Activated T-cell treated with anti-CD3 and anti-CD28 coated beads, Interleukin-2, amount 50 U/mL, for 48 hours (primary cell): Measurements from ENCODE around the gene GATAD2B.
"Not testable (repeated sequence)": the region's sequence is repeated elsewhere in the genome, so short reads cannot be mapped to it uniquely, and the experiment has no call there.

Experiments used
- DNase-seq, 2 experiments: peaks; one replicate each; pipeline ENCODE4 v3.0.0-alpha.2; 2020

Gene GATAD2B

GRCh38 chr1:153882296-153882912, 40.4 kb downstream of the GATAD2B start:
- no peak for DNase-seq

GRCh38 chr1:153881751-153882150, 41.0 kb downstream of the GATAD2B start:
- DNase-seq, result no peak

- peak; percentile 36 to 38 for DNase-seq
Observed at GRCh38 chr1:153880962-153881361, 41.8 kb downstream of the GATAD2B start.

GRCh38 chr1:153880024-153880423, 42.7 kb downstream of the GATAD2B start:
- DNase-seq, result no peak

GRCh38 chr1:153877112-153877511, 45.7 kb downstream of the GATAD2B start:
- DNase-seq, result no peak

GRCh38 chr1:153872934-153873333, 49.8 kb downstream of the GATAD2B start:
- DNase-seq, result no peak

- DNase-seq, result no peak
Observed at GRCh38 chr1:153872331-153872730, 50.4 kb downstream of the GATAD2B start.

GRCh38 chr1:153869486-153869885, 53.3 kb downstream of the GATAD2B start:
- DNase-seq, result no peak

GRCh38 chr1:153866045-153866850, 56.5 kb downstream of the GATAD2B start:
- no peak for DNase-seq

GRCh38 chr1:153860285-153860684, 62.5 kb downstream of the GATAD2B start:
- no peak for DNase-seq

- no peak for DNase-seq
Observed at GRCh38 chr1:153857505-153857904, 65.3 kb downstream of the GATAD2B start.

- DNase-seq, result no peak
Observed at GRCh38 chr1:153856763-153857162, 66.0 kb downstream of the GATAD2B start.

- DNase-seq, result no peak
Observed at GRCh38 chr1:153852170-153852569, 70.6 kb downstream of the GATAD2B start.

- peak; percentile 43 to 44 for DNase-seq
Observed at GRCh38 chr1:153849487-153850185, 73.1 kb downstream of the GATAD2B start.

- no peak for DNase-seq
Observed at GRCh38 chr1:153848805-153849204, 74.0 kb downstream of the GATAD2B start.

GRCh38 chr1:153845158-153845557, 77.6 kb downstream of the GATAD2B start:
- no peak for DNase-seq

GRCh38 chr1:153844349-153844748, 78.4 kb downstream of the GATAD2B start:
- DNase-seq, result not testable (repeated sequence)

GRCh38 chr1:153842006-153842471, 80.7 kb downstream of the GATAD2B start:
- no peak for DNase-seq

- DNase-seq, result no peak
Observed at GRCh38 chr1:153841463-153841994, 81.2 kb downstream of the GATAD2B start.

GRCh38 chr1:153840774-153841173, 82.0 kb downstream of the GATAD2B start:
- not testable (repeated sequence) for DNase-seq

- not testable (repeated sequence) for DNase-seq
Observed at GRCh38 chr1:153833968-153834367, 88.8 kb downstream of the GATAD2B start.

GRCh38 chr1:153833171-153833570, 89.6 kb downstream of the GATAD2B start:
- no peak for DNase-seq

GRCh38 chr1:153832293-153832692, 90.5 kb downstream of the GATAD2B start:
- DNase-seq, result no peak
